K562 (cell line): ENCODE measurements around the gene SLC34A1. TPM values are rescaled to one million over a fixed set of nuclear protein-coding genes. Genes with fewer than 3 reads are reported as not detected.

Experiments
- ARID2 ChIP-seq: fragments of 450-650 bp; IDR thresholded peaks from 2 replicates; pipeline ENCODE4 v1.6.1; 2017; ENCODE audit warnings: antibody characterized with exemption, mild to moderate bottlenecking
- ATF7 ChIP-seq: fragments of 450-650 bp; IDR thresholded peaks from 2 replicates; pipeline ENCODE4 v1.7.1; 2014; ENCODE audit warnings: mild to moderate bottlenecking, moderate library complexity
- CSDE1 ChIP-seq, 2 experiments: fragments of 450-650 bp; IDR thresholded peaks; 2 replicates each; pipeline ENCODE4 v1.6.1; 2016; ENCODE audit warnings: mild to moderate bottlenecking in 1 of 2
- EP400 ChIP-seq: fragments of 450-650 bp; IDR thresholded peaks from 2 replicates; pipeline ENCODE4 v1.6.1; 2017; ENCODE audit warnings: antibody characterized with exemption, mild to moderate bottlenecking, moderate library complexity
- GABPB1 ChIP-seq: sonication (generic); formaldehyde crosslinking; IDR thresholded peaks from 2 replicates; pipeline ENCODE4 v1.8.0; 2022; ENCODE audit warnings: mild to moderate bottlenecking, missing genetic modification reagents
- HDAC2 ChIP-seq: fragments of 450-650 bp; IDR thresholded peaks from 2 replicates; pipeline ENCODE4 v1.6.1; 2016; ENCODE audit warnings: mild to moderate bottlenecking
- HMGXB4 ChIP-seq: sonication (generic); formaldehyde crosslinking; IDR thresholded peaks from 2 replicates; pipeline ENCODE4 v1.8.1; 2023; ENCODE audit warnings: mild to moderate bottlenecking, missing genetic modification reagents
- IRF9 ChIP-seq: fragments of 450-650 bp; IDR thresholded peaks from 2 replicates; pipeline ENCODE4 v1.6.1; 2016; ENCODE audit warnings: missing biosample characterization, missing genetic modification characterization
- MLLT1 ChIP-seq, 2 experiments: fragments of 450-650 bp; IDR thresholded peaks; 2 replicates each; pipeline ENCODE4 v1.6.1; 2016
- MXD1 ChIP-seq: fragments of 250-450 bp; sonication (Bioruptor Pico); IDR thresholded peaks from 2 replicates; pipeline ENCODE4 v1.8.0; 2021; ENCODE audit warnings: borderline replicate concordance, mild to moderate bottlenecking, moderate library complexity; ENCODE audit not compliant: poor library complexity, severe bottlenecking
- OTX1 ChIP-seq: fragments of 450-650 bp; formaldehyde crosslinking; IDR thresholded peaks from 2 replicates; pipeline ENCODE4 v1.4.0; 2022; ENCODE audit warnings: mild to moderate bottlenecking
- SMC3 ChIP-seq: conservative IDR thresholded peaks from 2 replicates; pipeline ENCODE4 v1.6.1; 2011; ENCODE audit warnings: low read depth, low read length, improper control_type of control experiment; ENCODE audit not compliant: insufficient read depth
- SREBF1 ChIP-seq: fragments of 150-350 bp; IDR thresholded peaks from 2 replicates; pipeline ENCODE4 v1.6.1; 2014; ENCODE audit warnings: antibody characterized with exemption, low read depth, low read length, borderline replicate concordance
- TFAM ChIP-seq: fragments of 250-450 bp; sonication (Bioruptor Pico); conservative IDR thresholded peaks from 2 replicates; pipeline ENCODE4 v1.5.0; 2021; ENCODE audit warnings: mild to moderate bottlenecking, moderate library complexity
- THRAP3 ChIP-seq: fragments of 450-650 bp; IDR thresholded peaks from 2 replicates; pipeline ENCODE4 v1.6.1; 2016; ENCODE audit warnings: mild to moderate bottlenecking, inconsistent platforms, borderline replicate concordance
- ZBTB34 ChIP-seq: fragments of 250-450 bp; sonication (Bioruptor Pico); IDR thresholded peaks from 2 replicates; pipeline ENCODE4 v1.8.0; 2021; ENCODE audit warnings: mild to moderate bottlenecking, moderate library complexity
- ZC3H8 ChIP-seq: fragments of 450-650 bp; IDR thresholded peaks from 2 replicates; pipeline ENCODE4 v1.6.1; 2017
- ZNF311 ChIP-seq: fragments of 250-450 bp; sonication (Bioruptor Pico); IDR thresholded peaks from 2 replicates; pipeline ENCODE4 v1.4.0; 2020; ENCODE audit warnings: mild to moderate bottlenecking, moderate library complexity
- polyA plus RNA-seq, 8 experiments: library from polyadenylated mRNA; depleted of rRNA in 4 of 8; stranded (reverse) in 5 of 8; unstranded in 3 of 8; fragments of >200 nt; fragmentation: Nextera tagmentation in 2 of 8; fragmentation: Illumina TruSeq in 1 of 8; extraction: Ambion mirVana in 2 of 8; extraction: Trizol in 1 of 8; gene quantifications; 2 replicates each; pipeline versions ENCODE4 v1.2.1 to v1.2.3, GENCODE V29; 2011 to 2014; ENCODE audit warnings: inconsistent platforms in 1 of 8, missing spikeins in 1 of 8
- total RNA-seq, 7 experiments: library from RNA; depleted of rRNA in 6 of 7; stranded (reverse); fragments of >200 nt in 6 of 7; fragmentation: Illumina TruSeq in 2 of 7; extraction: Trizol in 2 of 7; gene quantifications; 2 replicates each; pipeline versions ENCODE4 v1.2.1 to v1.2.3, GENCODE V29; 2011 to 2021; ENCODE audit warnings: low replicate concordance in 1 of 7

The SLC34A1 gene
- total and polyA plus RNA-seq, 9 of the 15 experiments (the other 6 are each of a cell fraction or from before 2014, with no cell fraction given): not detected

- TF ChIP-seq MXD1 (CRISPR knock-in tag) (no peak), ZC3H8 (0 out of 2 replicates have a peak, but pooled peaks have one; percentile 35), SMC3 (no peak), EP400 (peak; percentile 71; the same call in 1 of the 2 replicates), HDAC2 (0 out of 2 replicates have a peak, but pooled peaks have one; percentile 56), OTX1 (peak; percentile 8; the same call in 1 of the 2 replicates), SREBF1 (no peak), CSDE1 (IDR thresholded peaks at IDR 0.05) (0 out of 4 replicates have a peak, but pooled peaks of 1 of the 2 experiments have one; percentile 47), ARID2 (peak; percentile 74; the same call in 1 of the 2 replicates), HMGXB4 (CRISPR knock-in tag) (no peak), TFAM (CRISPR knock-in tag) (no peak), IRF9 (peak; percentile 66), THRAP3 (peak; percentile 97), GABPB1 (peak; percentile 63), MLLT1 (IDR thresholded peaks at IDR 0.05) (peak; percentile 82 to 86; a peak in 3 of 4 replicates), ZBTB34 (no peak), ZNF311 (CRISPR knock-in tag) (peak; percentile 77; the same call in 1 of the 2 replicates), ATF7 (peak; percentile 51; the same call in 1 of the 2 replicates)
These were observed 5.0 kb upstream of the SLC34A1 start (continued) for GRCh38 chr5:177378884-177379883.
